Measurements from ENCODE around the gene USP6NL.

USP6NL gene

GRCh38 chr10:11609492-11610093 is 1.9 kb downstream of the USP6NL start:
- POLR2A ChIA-PET, result no interaction called here
- DNase-seq (ENCODE audit: extremely low spot score), result no peak
- CTCF ChIA-PET, result interaction anchor here (1.4 to 2.3 kb wide), 2 partner anchors 8 to 17 kb away, joined by 3 to 7 read pairs; no protein-coding TSS in a partner anchor
- TF ChIP-seq CTCF (IDR thresholded peaks at IDR 0.05; ENCODE audit: control extremely low read depth, extremely low read depth, low read depth, missing control alignments), result no peak

GRCh38 chr10:11609052-11609451 is 2.4 kb downstream of the USP6NL start:
- POLR2A ChIA-PET, result no interaction called here
- no peak for DNase-seq (ENCODE audit: extremely low spot score)
- CTCF ChIA-PET, result interaction anchor here (1.4 to 2.3 kb wide), 2 partner anchors 9 to 17 kb away, joined by 3 to 7 read pairs; no protein-coding TSS in a partner anchor
- no peak for TF ChIP-seq CTCF (IDR thresholded peaks at IDR 0.05; ENCODE audit: control extremely low read depth, extremely low read depth, low read depth, missing control alignments)

- CTCF ChIA-PET, result interaction anchor here (1.3 to 2.3 kb wide), 5 partner anchors 10 to 150 kb away, joined by 3 to 7 read pairs (median 3); no protein-coding TSS in a partner anchor
- no peak for TF ChIP-seq CTCF (IDR thresholded peaks at IDR 0.05; ENCODE audit: control extremely low read depth, extremely low read depth, low read depth, missing control alignments)
- POLR2A ChIA-PET, result interaction anchor here (0.5 kb wide), 1 partner anchor 1694 kb away, joined by 6 read pairs; no protein-coding TSS in a partner anchor
- no peak for DNase-seq (ENCODE audit: extremely low spot score)
Measured at GRCh38 chr10:11608159-11609013, 3.1 kb downstream of the USP6NL start.

GRCh38 chr10:11605807-11606408 is 5.5 kb downstream of the USP6NL start:
- ChIA-PET CTCF (no interaction called here), POLR2A (no interaction called here)
- no peak for DNase-seq (ENCODE audit: extremely low spot score)
- TF ChIP-seq CTCF (IDR thresholded peaks at IDR 0.05; ENCODE audit: control extremely low read depth, extremely low read depth, low read depth, missing control alignments), result no peak

GRCh38 chr10:11604865-11605650 is 6.4 kb downstream of the USP6NL start:
- CTCF ChIA-PET, result no interaction called here
- TF ChIP-seq CTCF (IDR thresholded peaks at IDR 0.05; ENCODE audit: control extremely low read depth, extremely low read depth, low read depth, missing control alignments), result no peak

GRCh38 chr10:11603741-11604140 is 7.7 kb downstream of the USP6NL start:
- no peak for DNase-seq (ENCODE audit: extremely low spot score)
- no peak for TF ChIP-seq CTCF (IDR thresholded peaks at IDR 0.05; ENCODE audit: control extremely low read depth, extremely low read depth, low read depth, missing control alignments)
- ChIA-PET POLR2A (no interaction called here), CTCF (no interaction called here)

More at GRCh38 chr10:11604865-11605650, 6.4 kb downstream of the USP6NL start:
- no peak for DNase-seq (ENCODE audit: extremely low spot score)
- POLR2A ChIA-PET, result no interaction called here

Data from GM10248 (cell line).